Stomach (tissue), 9 donors: ENCODE measurements around the gene MDC1. TPM values are rescaled to one million over a fixed set of nuclear protein-coding genes. Genes with fewer than 3 reads are reported as not detected.

Experiments used
- DNase-seq, 2 donors: peaks; one replicate each; pipeline versions ENCODE4 v3.0.0 to v3.0.0-alpha.2; 2013 to 2019
- H3K27ac ChIP-seq, 5 donors: fragments of 200-600 bp in 4 of 5; sonication (generic) in 4 of 5; one replicate each; pipeline ENCODE4 v1.5.1; 2013 to 2019; ENCODE audit warnings: mild to moderate bottlenecking in 1 of 5, moderate library complexity in 1 of 5
- H3K27me3 ChIP-seq, 3 donors: fragments of 200-600 bp; sonication (generic); one replicate each; pipeline ENCODE4 v1.5.1; 2017 to 2019; ENCODE audit warnings: mixed run types in 1 of 3
- H3K36me3 ChIP-seq, 4 donors: fragments of 200-600 bp; sonication (generic); 1 replicate in 3 of 4; 2 replicates in 1 of 4; pipeline ENCODE4 v1.5.1; 2016 to 2019
- H3K4me1 ChIP-seq, 4 donors: fragments of 200-600 bp; sonication (generic); one replicate each; pipeline ENCODE4 v1.5.1; 2016 to 2019
- H3K4me3 ChIP-seq, 4 donors: fragments of 200-600 bp; sonication (generic) in 3 of 4; one replicate each; pipeline ENCODE4 v1.5.1; 2016 to 2019; ENCODE audit warnings: mild to moderate bottlenecking in 1 of 4
- H3K9me3 ChIP-seq, 4 donors: fragments of 200-600 bp; sonication (generic); one replicate each; pipeline ENCODE4 v1.5.1; 2016 to 2019
- EP300 ChIP-seq: sonication (generic); formaldehyde crosslinking; IDR thresholded peaks from one replicate; pipeline ENCODE4 v1.6.1; 2017; ENCODE audit warnings: antibody characterized with exemption
- POLR2A ChIP-seq, 4 donors: fragments of 450-650 bp; IDR thresholded peaks; one replicate each; pipeline ENCODE4 v1.6.1; 2016; ENCODE audit warnings: antibody characterized with exemption in 4 of 4, control low read depth in 2 of 4, mild to moderate bottlenecking in 1 of 4, moderate library complexity in 1 of 4
- POLR2AphosphoS5 ChIP-seq, 3 donors: sonication (generic); formaldehyde crosslinking; IDR thresholded peaks; one replicate each; pipeline ENCODE4 v1.6.1; 2016; ENCODE audit warnings: antibody characterized with exemption in 3 of 3
- whole genome bisulfite sequencing, 5 donors: extraction: QIAGEN DNeasy Blood & Tissue Kit in 3 of 5; methylation state at CpG; one replicate each; pipeline versions ENCODE4 v1.1.5 to v1.1.7; 2013 to 2018; 5-methylcytosine and 5-hydroxymethylcytosine counted together
- intact Hi-C: fragments of 100-400 bp; cut with DNase I; formaldehyde crosslinking; loops from one replicate; pipeline ENCODE4 v1.15.1; 2023; ENCODE audit warnings: low total_unique reads
- polyA plus RNA-seq, 3 donors: library from polyadenylated mRNA; stranded (reverse); fragments of 200-250 nt; gene quantifications; one replicate each; pipeline ENCODE4 v1.2.3, GENCODE V29; 2013
- total RNA-seq, 5 donors: library from RNA; depleted of rRNA; stranded (reverse); fragments of >200 nt; gene quantifications; one replicate each; pipeline versions ENCODE4 v1.1.0 to v1.2.3, GENCODE V29; 2014 to 2016
- TF ChIP-seq, protein P1 (sequence below), 7 experiments: fragments of 450-650 bp in 4 of 7; fragments of 200-600 bp in 3 of 7; sonication (generic) in 3 of 7; IDR thresholded peaks; one replicate each; pipeline ENCODE4 v1.5.1; 2016 to 2019; ENCODE audit warnings: antibody characterized with exemption in 7 of 7, control low read depth in 2 of 7, mild to moderate bottlenecking in 1 of 7
- donor health status: healthy with polysubstance abuse.
- donor health status: Bipolar disorder and iron deficiency.
- donor health status: healthy.

Gene MDC1
- total and polyA plus RNA-seq, 8 donors: 3.8 to 153 (median 11.8) TPM

- TF ChIP-seq, protein P1, sequence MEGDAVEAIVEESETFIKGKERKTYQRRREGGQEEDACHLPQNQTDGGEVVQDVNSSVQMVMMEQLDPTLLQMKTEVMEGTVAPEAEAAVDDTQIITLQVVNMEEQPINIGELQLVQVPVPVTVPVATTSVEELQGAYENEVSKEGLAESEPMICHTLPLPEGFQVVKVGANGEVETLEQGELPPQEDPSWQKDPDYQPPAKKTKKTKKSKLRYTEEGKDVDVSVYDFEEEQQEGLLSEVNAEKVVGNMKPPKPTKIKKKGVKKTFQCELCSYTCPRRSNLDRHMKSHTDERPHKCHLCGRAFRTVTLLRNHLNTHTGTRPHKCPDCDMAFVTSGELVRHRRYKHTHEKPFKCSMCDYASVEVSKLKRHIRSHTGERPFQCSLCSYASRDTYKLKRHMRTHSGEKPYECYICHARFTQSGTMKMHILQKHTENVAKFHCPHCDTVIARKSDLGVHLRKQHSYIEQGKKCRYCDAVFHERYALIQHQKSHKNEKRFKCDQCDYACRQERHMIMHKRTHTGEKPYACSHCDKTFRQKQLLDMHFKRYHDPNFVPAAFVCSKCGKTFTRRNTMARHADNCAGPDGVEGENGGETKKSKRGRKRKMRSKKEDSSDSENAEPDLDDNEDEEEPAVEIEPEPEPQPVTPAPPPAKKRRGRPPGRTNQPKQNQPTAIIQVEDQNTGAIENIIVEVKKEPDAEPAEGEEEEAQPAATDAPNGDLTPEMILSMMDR (IDR thresholded peaks at IDR 0.05): no peak
- TF ChIP-seq POLR2A (IDR thresholded peaks at IDR 0.05): no peak
- no peak for TF ChIP-seq POLR2AphosphoS5 (IDR thresholded peaks at IDR 0.05)
- no peak for TF ChIP-seq EP300
- no peaks in the 10 kb centered on the region for H3K9me3 ChIP-seq
- intact Hi-C loops: no loop called here
- H3K4me1 ChIP-seq: peaks cover 0 to 4% (median 2%) of the 10 kb centered on the region in 4 donors
- no peak overlapping the region for H3K4me3 ChIP-seq
- H3K36me3 ChIP-seq: peaks cover 14 to 64% (median 46%) of the 10 kb centered on the region in 4 donors
- WGBS, 5 donors: 62 to 79% (median 65%) methylated on average over 4 of the region's 4 CpGs
- no peak for DNase-seq
- no peak overlapping the region for H3K27ac ChIP-seq
- H3K27me3 ChIP-seq: no peaks in the 10 kb centered on the region
Observed at GRCh38 chr6:30700340-30700739, 16.7 kb downstream of the MDC1 start.

GRCh38 chr6:30696432-30696831, 20.6 kb downstream of the MDC1 start:
- H3K27me3 ChIP-seq: no peaks in the 10 kb centered on the region
- 90 to 93% (median 92%) methylated on average over 5 of the region's 5 CpGs for WGBS, 5 donors
- H3K27ac ChIP-seq: no peak overlapping the region
- no peak for DNase-seq
- intact Hi-C loops: no loop called here
- peaks cover 0 to 13% (median 3%) of the 10 kb centered on the region in 4 donors for H3K4me1 ChIP-seq
- no peak overlapping the region for H3K4me3 ChIP-seq
- H3K9me3 ChIP-seq: no peaks in the 10 kb centered on the region
- TF ChIP-seq EP300 (no peak), POLR2AphosphoS5 (IDR thresholded peaks at IDR 0.05) (no peak), POLR2A (IDR thresholded peaks at IDR 0.05) (no peak)
- TF ChIP-seq, protein P1 (IDR thresholded peaks at IDR 0.05): no peak
- peaks cover 0 to 25% (median 19%) of the 10 kb centered on the region in 4 donors for H3K36me3 ChIP-seq

DNA sequence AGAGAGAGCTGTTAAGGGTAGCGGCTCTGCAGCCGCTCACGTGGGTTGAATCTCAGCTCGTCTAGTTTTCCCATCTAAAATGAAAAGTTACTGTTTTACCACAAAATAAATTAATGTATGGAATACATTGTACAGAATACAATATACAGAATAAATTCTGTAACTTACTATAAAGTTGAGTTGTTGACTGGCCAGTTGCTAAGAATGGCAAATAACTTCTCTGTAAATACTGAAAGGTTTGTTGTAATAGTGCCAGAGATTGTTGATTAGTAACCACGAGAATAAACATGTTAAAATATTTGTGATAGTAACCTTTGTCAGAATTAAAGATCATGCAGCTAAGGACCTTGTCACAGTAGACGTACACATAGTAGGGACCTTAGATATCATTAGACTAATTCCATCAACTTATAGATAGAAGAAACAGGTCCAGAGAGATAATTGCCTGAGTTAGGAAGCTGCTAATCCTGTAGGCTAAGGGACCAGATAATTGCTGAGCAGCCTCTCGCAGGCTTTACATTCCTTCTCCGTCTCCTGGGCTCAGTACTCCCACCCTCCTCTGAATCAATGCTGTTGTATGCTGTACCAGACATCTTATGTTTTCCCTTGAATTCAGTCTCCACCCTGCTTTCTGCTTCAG, 25.8 kb downstream of the MDC1 start:
- TF ChIP-seq POLR2A (IDR thresholded peaks at IDR 0.05): no peak
- TF ChIP-seq POLR2AphosphoS5 (IDR thresholded peaks at IDR 0.05): no peak
- TF ChIP-seq, protein P1 (IDR thresholded peaks at IDR 0.05): no peak
- no peak for TF ChIP-seq EP300
- Histone ChIP-seq H3K4me3 (peak overlapping the region; percentile 61 to 70 (median 64)), H3K9me3 (no peaks in the 10 kb centered on the region), H3K27me3 (no peaks in the 10 kb centered on the region), H3K4me1 (peaks cover 29 to 50% (median 39%) of the 10 kb centered on the region in 4 donors), H3K27ac (peak overlapping the region; percentile 29 to 99 (median 97)), H3K36me3 (no peaks in the 10 kb centered on the region)
- DNase-seq: peak in 1 of 2 donors; percentile 29
- intact Hi-C loops: no loop called here
- WGBS, 5 donors: 10 to 18% (median 12%) methylated on average over 8 of the region's 8 CpGs

DNA sequence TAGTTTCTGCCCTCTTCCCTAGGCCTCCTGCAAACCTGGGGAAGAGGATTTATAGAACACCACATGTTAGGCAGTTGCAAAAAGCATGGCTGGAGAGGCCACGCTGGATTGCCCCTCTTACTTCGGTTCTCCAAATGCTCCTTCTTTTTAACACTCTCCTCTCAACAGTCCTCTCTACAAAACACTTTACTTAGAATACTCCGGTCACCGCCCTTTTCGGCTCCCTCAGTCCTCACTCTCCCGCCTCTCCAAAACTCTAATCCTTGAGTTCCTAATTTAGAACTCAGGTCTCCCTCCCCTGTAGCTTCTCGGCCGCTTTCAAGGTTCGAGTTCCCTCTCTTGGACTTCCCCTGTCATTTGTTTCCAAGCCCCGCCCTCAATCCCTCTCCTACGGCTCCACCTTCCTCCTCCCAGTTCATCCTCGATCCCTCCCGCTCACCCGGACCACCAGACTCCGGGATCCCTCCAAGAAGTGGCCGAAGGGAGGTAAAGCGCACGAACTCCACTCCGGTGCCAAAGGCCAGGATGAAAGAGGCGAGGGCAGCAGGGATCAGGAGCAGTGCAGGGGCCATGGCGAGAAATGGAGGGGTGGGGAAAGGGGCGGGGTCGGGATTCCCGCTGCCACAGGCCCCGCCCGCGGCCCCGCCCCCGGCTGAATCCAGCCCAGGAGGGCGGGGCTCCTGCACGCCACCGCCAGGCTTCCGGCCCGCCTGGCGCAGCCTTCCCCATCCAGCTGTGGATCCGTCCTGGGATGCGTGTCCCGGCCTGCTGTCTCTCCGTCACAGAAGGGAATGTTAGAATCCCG, 26.5 kb downstream of the MDC1 start, which contains the start of gene NRM:
Gene NRM (minus strand): TSS at position 582 of the 805 bp plus-strand sequence. CDS start 10 bp downstream, at position 572.
- DNase-seq: peak; percentile 87 to 96
- 0 to 1% (median 1%) methylated on average over 24 to 40 of the region's 40 CpGs for WGBS, 5 donors
- Histone ChIP-seq H3K4me1 (peaks cover 29 to 56% (median 39%) of the 10 kb centered on the region in 4 donors), H3K9me3 (no peaks in the 10 kb centered on the region), H3K4me3 (peak within 1 kb of the TSS; percentile 61 to 70 (median 64)), H3K27ac (peak within 1 kb of the TSS; percentile 77 to 99 (median 97)), H3K27me3 (no peaks in the 10 kb centered on the region), H3K36me3 (no peaks in the 10 kb centered on the region)
- TF ChIP-seq POLR2A (IDR thresholded peaks at IDR 0.05) (no peak), EP300 (no peak), POLR2AphosphoS5 (IDR thresholded peaks at IDR 0.05) (peak in 2 of 3 donors; percentile 59 to 78)
- TF ChIP-seq, protein P1 (IDR thresholded peaks at IDR 0.05): no peak
- intact Hi-C loops: no loop called here
